ENCODE results near the gene LMO7.

LMO7 gene

GRCh38 chr13:75843074-75843473, 206.9 kb downstream of the LMO7 start:
- peaks cover 62% of the 10 kb centered on the region for H3K36me3 ChIP-seq (replicated peaks)
- in situ Hi-C loops (cut with HindIII; ENCODE audit: low pct_ligation_motif_present, low sequenced_read_pairs): no loop called here
- no peak overlapping the region for H3K27ac ChIP-seq
- no peak overlapping the region for H3K4me3 ChIP-seq (ENCODE audit: low read depth, low read length)
- no peak for TF ChIP-seq CTCF (IDR thresholded peaks at IDR 0.05; ENCODE audit: low read depth, low read length, missing control alignments)
- no peaks in the 10 kb centered on the region for H3K27me3 ChIP-seq (replicated peaks)
- no peak for DNase-seq

- Histone ChIP-seq H3K4me3 (ENCODE audit: low read depth, low read length) (no peak overlapping the region), H3K27ac (no peak overlapping the region), H3K36me3 (replicated peaks) (peaks cover 61% of the 10 kb centered on the region), H3K27me3 (replicated peaks) (no peaks in the 10 kb centered on the region)
- in situ Hi-C loops (cut with HindIII; ENCODE audit: low pct_ligation_motif_present, low sequenced_read_pairs): no loop called here
- TF ChIP-seq CTCF (IDR thresholded peaks at IDR 0.05; ENCODE audit: low read depth, low read length, missing control alignments): no peak
- no peak for DNase-seq
Observed at GRCh38 chr13:75843991-75844390, 207.9 kb downstream of the LMO7 start.

- TF ChIP-seq CTCF (IDR thresholded peaks at IDR 0.05; ENCODE audit: low read depth, low read length, missing control alignments): no peak
- no peak for DNase-seq
- H3K27ac ChIP-seq: no peak overlapping the region
- peaks cover 51% of the 10 kb centered on the region for H3K36me3 ChIP-seq (replicated peaks)
- no peaks in the 10 kb centered on the region for H3K27me3 ChIP-seq (replicated peaks)
- in situ Hi-C loops (cut with HindIII; ENCODE audit: low pct_ligation_motif_present, low sequenced_read_pairs): no loop called here
- H3K4me3 ChIP-seq (ENCODE audit: low read depth, low read length): no peak overlapping the region
Observed at GRCh38 chr13:75847588-75847987, 211.5 kb downstream of the LMO7 start.

- H3K36me3 ChIP-seq (replicated peaks): peaks cover 42% of the 10 kb centered on the region
- H3K27me3 ChIP-seq (replicated peaks): no peaks in the 10 kb centered on the region
- in situ Hi-C loops (cut with HindIII; ENCODE audit: low pct_ligation_motif_present, low sequenced_read_pairs): loop anchor here (25.0 kb wide), 1 partner anchor 1061 kb away; no protein-coding TSS in a partner anchor
- no peak for TF ChIP-seq CTCF (IDR thresholded peaks at IDR 0.05; ENCODE audit: low read depth, low read length, missing control alignments)
- H3K4me3 ChIP-seq (ENCODE audit: low read depth, low read length): no peak overlapping the region
- peak; percentile 11 for DNase-seq
- no peak overlapping the region for H3K27ac ChIP-seq
Observed at GRCh38 chr13:75850916-75851315, 214.8 kb downstream of the LMO7 start.

- Histone ChIP-seq H3K27ac (no peak overlapping the region), H3K36me3 (replicated peaks) (peaks cover 57% of the 10 kb centered on the region), H3K4me3 (ENCODE audit: low read depth, low read length) (no peak overlapping the region), H3K27me3 (replicated peaks) (no peaks in the 10 kb centered on the region)
- TF ChIP-seq CTCF (IDR thresholded peaks at IDR 0.05; ENCODE audit: low read depth, low read length, missing control alignments): no peak
- in situ Hi-C loops (cut with HindIII; ENCODE audit: low pct_ligation_motif_present, low sequenced_read_pairs): loop anchor here (25.0 kb wide), 1 partner anchor 1057 kb away; no protein-coding TSS in a partner anchor
- DNase-seq: no peak
Observed at GRCh38 chr13:75855216-75855615, 219.1 kb downstream of the LMO7 start.

GRCh38 chr13:75855847-75856246, 219.7 kb downstream of the LMO7 start:
- TF ChIP-seq CTCF (IDR thresholded peaks at IDR 0.05; ENCODE audit: low read depth, low read length, missing control alignments): no peak
- no peak for DNase-seq
- peaks cover 60% of the 10 kb centered on the region for H3K36me3 ChIP-seq (replicated peaks)
- no peak overlapping the region for H3K4me3 ChIP-seq (ENCODE audit: low read depth, low read length)
- H3K27me3 ChIP-seq (replicated peaks): no peaks in the 10 kb centered on the region
- H3K27ac ChIP-seq: no peak overlapping the region
- in situ Hi-C loops (cut with HindIII; ENCODE audit: low pct_ligation_motif_present, low sequenced_read_pairs): loop anchor here (25.0 kb wide), 1 partner anchor 1056 kb away; no protein-coding TSS in a partner anchor
